OCI-LY7 (cell line): Measurements from ENCODE around the gene AHNAK2. TPM values are rescaled to one million over a fixed set of nuclear protein-coding genes. Genes with fewer than 3 reads are reported as not detected.
"Not testable (repeated sequence)": the region's sequence is repeated elsewhere in the genome, so short reads cannot be mapped to it uniquely, and the experiment has no call there.

Experiments used
- Bru-seq: library from RNA; stranded (reverse); fragments of 400-500 nt; gene quantifications from one replicate; lab custom pipeline; 2021; lab: Mats Ljungman, UMichigan
- BruChase-seq, 2 experiments: library from RNA; stranded (reverse); fragments of 400-500 nt; gene quantifications; one replicate each; lab custom pipeline; 2021; lab: Mats Ljungman, UMichigan
- BruUV-seq: library from RNA; stranded (reverse); fragments of 400-500 nt; replicated peaks from 2 replicates; lab custom pipeline; 2021; lab: Mats Ljungman, UMichigan
- CTCF ChIA-PET: fragments of 300-600 bp; sonication (Branson Sonifier 250); formaldehyde crosslinking; loops from one replicate; lab custom pipeline; 2022; ENCODE audit warnings: antibody characterized with exemption; ENCODE audit not compliant: unreplicated experiment; lab: Charles Lee
- POLR2A ChIA-PET: fragments of 300-600 bp; sonication (Branson Sonifier 250); formaldehyde crosslinking; loops from one replicate; lab custom pipeline; 2022; ENCODE audit warnings: antibody characterized with exemption; lab: Charles Lee
- DNase-seq: peaks from one replicate; pipeline ENCODE4 v3.0.0-alpha.2; 2015; ENCODE audit warnings: low spot score
- H2AFZ ChIP-seq: fragments of 200-600 bp; sonication (generic), shearing (Covaris generic); 2 replicates; pipeline ENCODE4 v1.6.1; 2014; ENCODE audit warnings: mild to moderate bottlenecking, antibody characterized with exemption, low read length, moderate library complexity
- H3K27ac ChIP-seq: fragments of 200-600 bp; sonication (generic); 2 replicates; pipeline ENCODE4 v1.5.1; 2014; ENCODE audit warnings: mixed run types, low read depth, mild to moderate bottlenecking, moderate library complexity, low read length, inconsistent platforms; ENCODE audit not compliant: poor library complexity, severe bottlenecking
- H3K36me3 ChIP-seq: fragments of 200-600 bp; sonication (generic); 2 replicates; pipeline ENCODE4 v1.6.1; 2014; ENCODE audit warnings: mild to moderate bottlenecking, antibody characterized with exemption, low read length, moderate library complexity, mixed read lengths; ENCODE audit not compliant: insufficient read depth
- H3K4me1 ChIP-seq: fragments of 200-600 bp; sonication (generic); 2 replicates; pipeline ENCODE4 v1.5.1; 2014; ENCODE audit warnings: mild to moderate bottlenecking, low read length; ENCODE audit not compliant: insufficient read depth, poor library complexity, severe bottlenecking
- H3K4me2 ChIP-seq: fragments of 200-600 bp; sonication (generic); 2 replicates; pipeline ENCODE4 v1.6.1; 2014; ENCODE audit warnings: mild to moderate bottlenecking, low read length
- H3K4me3 ChIP-seq: fragments of 200-600 bp; sonication (generic); 2 replicates; pipeline ENCODE4 v1.5.1; 2014; ENCODE audit warnings: mild to moderate bottlenecking, low read depth, low read length; ENCODE audit not compliant: poor library complexity, severe bottlenecking
- H3K79me2 ChIP-seq: fragments of 200-600 bp; sonication (generic); 2 replicates; pipeline ENCODE4 v1.6.1; 2016; ENCODE audit warnings: low read depth, mild to moderate bottlenecking, low read length, moderate library complexity, mixed read lengths; ENCODE audit not compliant: insufficient read depth
- H3K9me2 ChIP-seq: fragments of 200-600 bp; sonication (generic); 2 replicates; pipeline ENCODE4 v1.6.1; 2016; ENCODE audit warnings: mild to moderate bottlenecking, low read length, mixed read lengths; ENCODE audit not compliant: insufficient read depth
- H3K9me3 ChIP-seq: fragments of 200-600 bp; sonication (generic); 2 replicates; pipeline ENCODE4 v1.6.1; 2014; ENCODE audit warnings: mild to moderate bottlenecking, mixed run types, low read length, mixed read lengths
- H4K20me1 ChIP-seq: fragments of 200-600 bp; sonication (generic); 2 replicates; pipeline ENCODE4 v1.6.1; 2014; ENCODE audit warnings: mild to moderate bottlenecking, antibody characterized with exemption, low read length, moderate library complexity, mixed read lengths; ENCODE audit not compliant: insufficient read depth
- EZH2phosphoT487 ChIP-seq: fragments of 200-600 bp; sonication (generic); IDR thresholded peaks from 2 replicates; pipeline ENCODE4 v1.6.1; 2018; ENCODE audit warnings: low read depth, borderline replicate concordance, mild to moderate bottlenecking, mixed run types, antibody characterized with exemption, low read length, moderate library complexity, mixed read lengths
- intact Hi-C: fragments of 100-400 bp; cut with micrococcal nuclease; formaldehyde crosslinking; loops from one replicate; pipeline ENCODE4 v1.10.0; 2022; ENCODE audit not compliant: unreplicated experiment
- long read RNA-seq: library from polyadenylated mRNA; stranded (forward); transcript quantifications from one replicate; pipeline ENCODE4 v2.0.0, GENCODE V29; 2022
- total RNA-seq, 2 experiments: library from RNA; depleted of rRNA in 1 of 2; stranded (reverse); fragments of >200 nt in 1 of 2; shearing (Covaris generic) in 1 of 2; gene quantifications; 2 replicates each; pipeline ENCODE4 v1.2.3, GENCODE V29; 2014 to 2022
- TF ChIP-seq, protein P1 (sequence below): fragments of 200-600 bp; sonication (generic); conservative IDR thresholded peaks from 2 replicates; pipeline ENCODE4 v1.5.1; 2014; ENCODE audit warnings: mild to moderate bottlenecking, antibody characterized with exemption, low read length, moderate library complexity, mixed read lengths

The AHNAK2 gene
- total RNA-seq (2014; rRNA removed; shearing (Covaris generic)) (0.21 TPM in 1 of 2 replicates, not detected in the other), total RNA-seq (2022) (0.09 and 0.61 TPM in 2 replicates), Bru-seq, nascent RNA (percentile 8 among the genes with signal in this experiment), BruChase-seq, experiment 1, labeled RNA remaining after a 6-hour chase (percentile 10 among the genes with signal in this experiment), BruChase-seq, experiment 2, labeled RNA remaining after a 2-hour chase (percentile 15 among the genes with signal in this experiment)
- long read RNA-seq, result 0 reads

DNA sequence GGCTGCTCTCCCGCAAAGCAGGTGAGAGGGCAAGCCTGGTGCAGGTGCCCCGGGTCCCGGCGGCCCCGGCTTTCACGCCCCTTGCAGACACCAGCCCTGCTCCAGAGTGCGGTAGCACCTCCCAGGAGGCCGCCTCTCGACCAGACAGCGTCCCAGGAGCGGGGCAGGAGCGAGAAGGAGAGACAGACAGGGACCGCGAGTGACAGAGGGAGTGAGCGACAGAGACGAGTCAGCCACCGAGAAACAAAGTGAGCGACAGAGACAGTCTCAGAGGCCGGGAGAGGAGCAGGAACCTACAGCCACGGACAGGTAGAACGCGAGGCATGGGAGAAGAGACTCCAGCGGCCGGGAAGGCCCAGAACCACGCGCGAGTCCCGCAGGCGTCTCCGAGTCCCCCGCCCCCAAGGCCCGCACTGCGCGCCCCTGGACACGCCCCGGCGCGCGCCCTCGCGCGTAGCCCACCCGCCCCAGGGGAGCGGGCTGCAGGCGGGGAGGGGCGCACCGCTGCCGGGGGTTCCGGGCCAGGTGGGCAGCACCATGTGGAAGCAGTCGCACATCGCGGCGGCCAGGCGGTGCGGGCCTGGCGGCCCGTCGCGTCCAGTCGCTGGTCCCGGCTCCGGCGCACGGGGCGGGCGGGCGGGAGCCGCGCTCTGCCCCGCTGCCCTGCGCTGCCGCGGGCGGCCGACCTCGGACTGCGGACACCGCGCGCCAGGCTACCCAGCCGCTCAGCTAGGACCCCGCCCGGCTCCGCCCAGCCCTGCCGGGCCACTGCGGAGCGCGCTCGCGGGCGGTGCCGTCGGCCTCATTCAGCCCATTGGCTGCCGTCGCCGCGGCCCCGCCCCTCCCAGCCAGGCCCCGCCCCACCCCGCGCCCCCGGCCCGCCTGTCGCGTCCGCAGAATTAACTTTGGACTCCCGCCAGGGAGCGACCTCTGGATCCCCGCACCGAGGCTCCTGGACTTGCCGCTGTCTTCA lies at the start of gene AHNAK2:
Gene AHNAK2, minus strand, starts transcription at position 694 of the 973 bp plus-strand sequence. Its CDS starts 137 bp downstream, at position 557.
- no peak for TF ChIP-seq EZH2phosphoT487
- TF ChIP-seq, protein P1, sequence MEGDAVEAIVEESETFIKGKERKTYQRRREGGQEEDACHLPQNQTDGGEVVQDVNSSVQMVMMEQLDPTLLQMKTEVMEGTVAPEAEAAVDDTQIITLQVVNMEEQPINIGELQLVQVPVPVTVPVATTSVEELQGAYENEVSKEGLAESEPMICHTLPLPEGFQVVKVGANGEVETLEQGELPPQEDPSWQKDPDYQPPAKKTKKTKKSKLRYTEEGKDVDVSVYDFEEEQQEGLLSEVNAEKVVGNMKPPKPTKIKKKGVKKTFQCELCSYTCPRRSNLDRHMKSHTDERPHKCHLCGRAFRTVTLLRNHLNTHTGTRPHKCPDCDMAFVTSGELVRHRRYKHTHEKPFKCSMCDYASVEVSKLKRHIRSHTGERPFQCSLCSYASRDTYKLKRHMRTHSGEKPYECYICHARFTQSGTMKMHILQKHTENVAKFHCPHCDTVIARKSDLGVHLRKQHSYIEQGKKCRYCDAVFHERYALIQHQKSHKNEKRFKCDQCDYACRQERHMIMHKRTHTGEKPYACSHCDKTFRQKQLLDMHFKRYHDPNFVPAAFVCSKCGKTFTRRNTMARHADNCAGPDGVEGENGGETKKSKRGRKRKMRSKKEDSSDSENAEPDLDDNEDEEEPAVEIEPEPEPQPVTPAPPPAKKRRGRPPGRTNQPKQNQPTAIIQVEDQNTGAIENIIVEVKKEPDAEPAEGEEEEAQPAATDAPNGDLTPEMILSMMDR, result no peak
- Histone ChIP-seq H4K20me1 (no peaks in the 10 kb centered on the region), H3K36me3 (no peaks in the 10 kb centered on the region), H3K4me3 (no peak within 1 kb of the TSS), H2AFZ (no peak within 1 kb of the TSS), H3K4me1 (no peaks in the 10 kb centered on the region), H3K4me2 (no peak within 1 kb of the TSS), H3K27ac (no peak within 1 kb of the TSS), H3K9me2 (no peaks in the 10 kb centered on the region), H3K79me2 (no peaks in the 10 kb centered on the region), H3K9me3 (no peaks in the 10 kb centered on the region)
- POLR2A ChIA-PET, result no interaction called here
- intact Hi-C loops, result loop anchor here (2.0 kb wide), 1 partner anchor 109 kb away; no protein-coding TSS in a partner anchor
- no peak for DNase-seq
- CTCF ChIA-PET, result no interaction called here
- BruUV-seq, result no TSS peak

- POLR2A ChIA-PET, result interaction anchor here (1.1 kb wide), 1 partner anchor 9 kb away, joined by 3 read pairs; no protein-coding TSS in a partner anchor
- H3K9me2 ChIP-seq, CTCF ChIA-PET, H3K27ac ChIP-seq, H3K36me3 ChIP-seq, H3K4me2 ChIP-seq, H2AFZ ChIP-seq, H3K4me3 ChIP-seq, BruUV-seq, DNase-seq, H4K20me1 ChIP-seq, H3K79me2 ChIP-seq, H3K9me3 ChIP-seq: not testable (repeated sequence)
- H3K4me1 ChIP-seq, result peaks cover 28% of the 10 kb centered on the region
- intact Hi-C loops, result loop anchor here (10.0 kb wide), 1 partner anchor 273 kb away; the partner anchor contains the start of gene SIVA1
Observed at GRCh38 chr14:105027718-105028117, 49.5 kb upstream of the AHNAK2 start.
